GM18873 (cell line): ENCODE measurements around the gene CELSR1.

ENCODE experiments used
- ATAC-seq: cut with Tn5 transposase; IDR thresholded peaks from one replicate; pipeline ENCODE4 v1.9.1; 2021; ENCODE audit warnings: mild to moderate bottlenecking, moderate library complexity, moderate number of reproducible peaks; ENCODE audit not compliant: unreplicated experiment, low FRiP score

CELSR1 gene

GRCh38 chr22:46464701-46465344 lies 72.6 kb downstream of the CELSR1 start:
- no peak for ATAC-seq

DNA sequence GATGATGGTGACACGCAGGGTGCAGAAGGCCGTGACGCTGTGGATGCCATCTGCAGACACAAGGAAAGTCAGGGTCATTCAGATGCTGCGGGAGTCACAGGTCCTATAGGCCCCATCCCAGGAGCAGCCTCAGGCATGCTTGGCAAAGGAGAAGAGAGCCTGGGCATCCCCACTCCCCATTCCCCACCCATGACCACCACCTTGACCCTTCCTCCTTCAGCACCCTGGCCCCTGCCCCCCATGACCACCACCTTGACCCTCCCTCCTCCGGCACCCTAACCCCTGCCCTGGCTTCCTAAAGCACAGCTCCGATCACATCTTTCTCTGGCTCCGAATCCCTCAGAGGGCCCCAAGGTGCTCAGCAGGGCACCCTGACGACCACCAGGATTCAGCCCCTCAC lies 73.1 kb downstream of the CELSR1 start:
- ATAC-seq, result no peak

DNA sequence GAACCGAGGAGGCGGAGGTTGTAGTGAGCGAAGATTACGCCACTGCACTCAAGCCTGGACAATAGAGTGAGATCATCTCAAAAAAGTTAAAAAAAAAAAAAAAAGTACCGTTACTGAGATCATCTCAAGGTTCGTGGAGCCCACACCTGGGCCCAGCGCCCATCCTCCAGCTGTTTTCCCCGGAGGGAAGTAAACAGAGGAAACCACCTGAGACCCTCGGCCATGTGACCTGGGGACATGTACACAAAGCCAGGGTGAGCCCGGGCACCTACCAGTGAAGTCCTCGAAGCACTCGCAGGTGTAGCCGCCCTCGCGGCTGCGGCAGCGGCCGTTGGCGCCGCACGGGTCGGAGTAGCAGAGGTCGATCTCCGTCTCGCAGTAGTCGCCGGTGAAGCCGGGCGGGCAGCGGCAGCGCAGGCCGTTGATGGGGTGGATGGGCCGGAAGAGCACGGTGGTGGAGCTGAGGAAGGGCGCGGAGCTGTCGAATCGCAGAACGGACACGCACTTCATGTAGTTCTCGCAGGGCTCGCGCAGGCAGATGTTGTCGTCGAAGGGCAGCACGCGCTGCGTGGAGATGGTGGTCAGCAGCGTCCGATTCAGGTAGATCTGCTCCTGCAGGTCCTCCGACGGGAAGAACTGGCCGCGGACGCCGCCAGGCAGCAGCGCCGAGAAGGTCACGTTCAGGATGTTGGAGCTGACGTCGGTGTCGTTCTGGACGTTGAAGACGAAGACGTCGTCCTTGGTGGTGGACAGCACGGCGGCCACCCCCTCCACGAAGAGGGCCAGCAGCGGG lies 73.8 kb downstream of the CELSR1 start:
- no peak for ATAC-seq

DNA sequence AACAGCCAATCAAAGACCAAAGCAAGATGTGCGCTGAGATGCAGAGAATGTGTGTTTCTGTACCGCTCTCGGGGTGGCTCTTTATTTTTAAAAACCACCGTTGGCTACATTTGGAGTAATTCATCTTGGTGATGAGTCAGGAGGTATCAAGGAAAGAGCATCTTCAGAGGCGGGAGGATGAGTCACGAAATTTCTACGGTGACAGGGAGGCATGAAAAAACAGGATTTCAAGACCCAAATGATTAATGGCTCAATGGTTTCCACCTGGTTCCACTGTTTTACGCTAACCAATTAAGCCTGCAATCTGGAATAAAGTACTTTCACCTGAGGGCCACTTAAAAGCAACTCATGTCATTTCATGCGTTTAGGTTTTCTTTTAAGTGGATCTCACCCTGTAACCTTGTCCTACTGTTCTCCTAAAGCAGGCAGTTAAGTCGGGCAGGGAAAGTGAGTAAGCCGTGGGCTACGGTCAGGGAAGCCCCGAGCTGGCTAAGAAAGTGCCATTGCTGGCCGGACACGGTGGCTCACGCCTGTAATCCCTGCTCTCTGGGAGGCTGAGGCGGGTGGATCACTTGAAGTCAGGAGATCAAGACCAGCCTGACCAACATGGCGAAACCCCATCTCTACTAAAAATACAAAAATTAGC lies 74.6 kb downstream of the CELSR1 start:
- ATAC-seq, result no peak

GRCh38 chr22:46461566-46462180 lies 75.7 kb downstream of the CELSR1 start:
- ATAC-seq, result no peak

GRCh38 chr22:46460857-46461256 lies 76.6 kb downstream of the CELSR1 start:
- ATAC-seq, result no peak

DNA sequence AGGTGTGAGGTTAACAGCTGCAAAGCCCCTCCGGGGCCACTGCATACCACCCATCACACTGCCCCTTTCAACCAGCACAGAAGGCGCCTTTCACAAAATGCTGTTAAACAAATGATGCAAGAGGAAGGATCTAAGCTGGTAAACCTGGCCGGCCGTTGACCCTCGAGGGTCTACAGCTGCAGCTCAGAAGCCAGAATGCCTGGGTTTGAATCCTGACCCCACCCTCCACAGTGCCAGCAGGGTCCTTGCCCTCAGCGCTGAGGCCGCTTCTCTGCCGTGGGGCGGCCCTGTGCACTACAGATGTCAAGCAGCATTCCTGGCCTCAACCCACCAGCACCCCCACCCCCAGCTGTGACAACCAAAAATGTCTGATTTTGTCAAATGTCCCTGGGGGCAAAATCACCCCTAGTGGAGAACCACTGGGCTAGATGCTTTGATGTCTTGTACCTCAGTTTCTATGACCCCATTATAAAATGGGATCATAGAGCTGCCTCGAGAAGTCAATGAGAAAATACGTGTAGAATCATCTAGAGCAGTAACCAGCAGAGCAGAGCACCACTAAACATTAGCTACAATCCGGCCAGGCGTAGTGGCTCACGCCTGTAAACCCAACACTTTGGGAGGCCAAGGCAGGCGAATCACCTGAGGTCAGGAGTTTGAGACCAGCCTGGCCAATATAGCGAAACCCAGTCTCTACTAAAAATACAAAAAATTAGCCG lies 77.9 kb downstream of the CELSR1 start:
- ATAC-seq, result no peak

- no peak for ATAC-seq
Measured at GRCh38 chr22:46458525-46458924, 78.9 kb downstream of the CELSR1 start.

- no peak for ATAC-seq
Measured at GRCh38 chr22:46457502-46458488, 79.6 kb downstream of the CELSR1 start.

DNA sequence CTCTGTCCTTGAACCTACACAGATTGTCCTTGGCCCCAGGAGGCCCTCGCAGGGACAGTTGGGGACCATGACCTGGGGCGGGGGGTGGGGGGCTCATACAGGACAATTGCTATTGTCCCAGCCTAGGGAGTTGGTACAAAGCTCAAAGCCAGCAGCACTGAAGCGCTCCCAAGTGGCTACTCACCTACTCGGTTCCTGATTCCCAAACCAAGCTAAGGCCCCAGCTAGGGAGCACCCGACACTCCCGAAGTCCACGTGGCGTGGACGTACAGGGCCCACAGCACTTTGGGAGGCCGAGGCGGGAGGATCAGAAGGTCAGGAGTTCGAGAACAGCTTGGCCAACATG lies 80.6 kb downstream of the CELSR1 start:
- no peak for ATAC-seq

GRCh38 chr22:46455446-46455845 lies 82.0 kb downstream of the CELSR1 start:
- no peak for ATAC-seq

DNA sequence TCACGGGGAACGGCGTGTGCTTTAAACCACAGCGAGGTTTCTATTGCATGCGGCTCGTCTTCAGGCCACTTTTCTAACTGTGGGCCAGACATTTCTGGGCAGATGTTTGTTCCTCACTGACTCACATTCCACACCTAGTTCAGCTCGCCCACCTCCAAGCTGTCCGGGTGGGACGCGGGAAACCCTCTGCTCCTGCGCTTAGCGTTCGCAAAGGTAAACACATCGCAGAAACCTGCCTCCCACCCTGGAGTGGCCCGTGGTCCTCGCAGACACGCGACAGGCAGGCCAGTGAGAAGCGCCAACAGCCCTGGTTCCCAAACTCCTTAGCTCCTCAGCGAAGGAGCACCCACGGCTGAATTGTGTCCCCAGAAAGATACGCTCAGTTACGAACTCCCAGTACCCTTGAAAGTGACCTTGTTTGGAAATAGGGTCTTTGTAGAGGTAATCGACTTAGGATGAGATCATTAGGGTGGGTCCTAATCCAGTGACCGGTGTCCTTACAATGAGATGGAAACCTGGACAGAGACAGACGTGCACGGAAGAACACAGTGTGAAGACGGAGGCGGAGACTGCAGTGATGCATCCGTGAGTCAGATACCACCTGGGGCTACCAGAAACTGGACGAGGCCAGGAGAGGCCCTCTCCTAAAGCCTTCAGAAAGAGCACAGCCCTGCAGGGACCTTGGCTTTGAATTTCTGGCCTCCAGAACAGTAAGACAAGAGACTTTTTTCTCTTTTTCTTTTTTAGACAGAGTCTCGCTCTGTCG lies 82.7 kb downstream of the CELSR1 start:
- ATAC-seq, result no peak

DNA sequence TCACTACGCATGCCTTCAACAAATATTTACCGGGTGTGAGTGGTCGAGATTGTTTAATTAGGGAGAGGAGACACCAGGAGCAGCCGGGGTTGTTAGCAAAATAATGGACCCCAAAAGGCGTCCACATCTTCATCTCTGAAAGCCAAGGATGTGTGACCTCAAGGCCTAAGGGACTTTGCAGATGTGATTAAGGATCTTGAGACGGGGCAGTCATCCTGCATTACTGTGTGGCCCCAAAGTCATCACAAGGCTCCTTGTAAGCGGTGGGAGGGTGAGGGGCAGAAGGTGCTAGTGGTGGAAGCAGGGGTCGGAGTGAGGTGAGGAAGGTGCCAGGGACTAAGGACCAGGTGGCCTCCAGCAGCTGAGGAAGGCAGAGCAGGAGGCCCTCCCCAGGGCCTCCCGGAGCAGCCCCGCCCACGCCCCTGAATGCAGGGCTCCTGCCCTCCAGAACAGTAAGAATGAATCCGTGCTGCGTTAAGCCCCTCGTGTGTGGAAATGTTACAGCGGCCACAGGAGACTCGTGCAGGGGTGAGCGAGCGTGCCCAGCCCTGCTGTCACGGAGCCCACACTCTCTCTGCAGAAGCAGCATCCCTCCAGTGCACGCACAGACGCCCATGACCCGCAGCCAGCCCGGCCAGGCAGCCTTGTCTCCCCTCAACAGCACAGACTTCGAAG lies 83.5 kb downstream of the CELSR1 start:
- no peak for ATAC-seq

DNA sequence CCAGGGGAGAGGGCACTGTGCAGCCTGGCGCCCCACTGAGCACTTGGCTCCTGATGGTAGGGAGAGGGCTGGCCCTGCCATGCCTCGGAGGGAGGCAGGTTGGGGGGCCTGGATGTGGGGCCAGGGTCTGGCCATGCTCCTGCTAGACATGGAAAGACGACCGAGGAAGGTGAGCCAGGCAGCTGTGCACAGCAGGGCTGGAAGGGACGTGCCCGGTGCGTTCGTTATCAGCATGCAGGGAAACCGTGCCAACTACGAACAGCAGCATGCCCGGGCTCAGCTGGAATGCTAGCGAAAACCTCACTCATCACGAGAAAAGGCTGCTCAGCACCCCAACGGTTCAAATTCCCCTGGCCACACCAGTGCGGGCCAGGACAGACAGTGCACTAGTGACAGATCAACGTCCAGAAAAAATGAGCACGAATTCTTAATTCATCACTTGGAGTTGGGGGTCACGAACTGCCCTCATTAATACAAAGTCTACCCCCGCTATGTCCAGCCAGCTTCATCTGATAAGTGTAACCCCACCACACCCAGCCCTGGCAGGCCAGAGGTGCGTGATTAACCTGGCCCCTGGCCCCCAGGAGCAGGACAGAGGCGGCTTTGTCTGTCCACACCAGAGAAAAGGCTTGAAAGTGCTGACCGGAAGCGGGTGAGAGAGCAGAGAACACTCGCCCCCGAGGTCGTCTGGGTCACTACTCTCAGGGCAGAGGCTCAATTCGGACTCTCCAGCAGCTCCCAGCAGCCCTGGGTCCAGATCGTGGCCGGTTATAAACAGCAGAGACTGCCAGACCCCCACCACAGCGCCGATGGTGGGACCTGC lies 84.2 kb downstream of the CELSR1 start:
- ATAC-seq, result no peak

GRCh38 chr22:46452195-46453005 lies 85.0 kb downstream of the CELSR1 start:
- no peak for ATAC-seq

GRCh38 chr22:46451741-46452140 lies 85.7 kb downstream of the CELSR1 start:
- no peak for ATAC-seq
